Measurements from ENCODE around the gene ANAPC16. TPM values are rescaled to one million over a fixed set of nuclear protein-coding genes. Genes with fewer than 3 reads are reported as not detected.

The ANAPC16 gene
- polyA plus RNA-seq, 1 experiment: 67.0 TPM

- ChIA-PET CTCF (interaction anchor here (1.0 kb wide), 1 partner anchor 178 kb away, joined by 3 read pairs; no protein-coding TSS in a partner anchor), POLR2A (interaction anchor here (0.6 kb wide), 1 partner anchor 66 kb away, joined by 9 read pairs; no protein-coding TSS in a partner anchor)
- H3K9me3 ChIP-seq (ENCODE audit: control insufficient read depth, insufficient read depth, low read length): no peaks in the 10 kb centered on the region
- no peak for DNase-seq (ENCODE audit: low read depth, low spot score)
- no peak overlapping the region for H3K27ac ChIP-seq (ENCODE audit: low read depth, low read length)
- H3K4me3 ChIP-seq (ENCODE audit: low read depth, low read length): no peak overlapping the region
- no peaks in the 10 kb centered on the region for H3K27me3 ChIP-seq (ENCODE audit: control insufficient read depth, insufficient read depth, low read length)
- no peak for TF ChIP-seq CTCF (IDR thresholded peaks at IDR 0.05; ENCODE audit: low read depth, low read length)
Observed at GRCh38 chr10:72226418-72227027, 10.7 kb downstream of the ANAPC16 start.

DNA sequence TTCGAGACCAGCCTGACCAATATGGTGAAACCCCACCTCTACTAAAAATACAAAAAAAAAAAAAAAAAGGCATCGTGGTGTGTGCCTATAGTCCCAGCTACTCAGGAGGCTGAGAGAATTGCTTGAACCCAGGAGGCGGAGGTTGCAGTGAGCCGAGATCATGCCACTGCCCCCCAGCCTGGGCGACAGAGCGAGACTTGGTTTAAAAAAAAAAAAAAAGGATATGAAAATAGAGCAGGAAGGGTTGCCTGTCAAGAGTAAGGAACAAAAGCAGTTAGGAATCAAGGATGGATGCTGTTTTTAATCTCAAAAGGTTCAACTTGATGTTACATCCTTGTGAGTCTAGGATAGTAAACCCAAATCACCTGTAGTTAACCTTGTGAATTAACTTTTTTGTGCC is 12.0 kb downstream of the ANAPC16 start:
- no peaks in the 10 kb centered on the region for H3K9me3 ChIP-seq (ENCODE audit: control insufficient read depth, insufficient read depth, low read length)
- DNase-seq (ENCODE audit: low read depth, low spot score): no peak
- no peaks in the 10 kb centered on the region for H3K27me3 ChIP-seq (ENCODE audit: control insufficient read depth, insufficient read depth, low read length)
- H3K4me3 ChIP-seq (ENCODE audit: low read depth, low read length): no peak overlapping the region
- TF ChIP-seq CTCF (IDR thresholded peaks at IDR 0.05; ENCODE audit: low read depth, low read length): no peak
- no peak overlapping the region for H3K27ac ChIP-seq (ENCODE audit: low read depth, low read length)
- CTCF ChIA-PET: interaction anchor here (0.8 kb wide), 1 partner anchor 16 kb away, joined by 3 read pairs; no protein-coding TSS in a partner anchor
- POLR2A ChIA-PET: no interaction called here

- no peak for DNase-seq (ENCODE audit: low read depth, low spot score)
Observed at GRCh38 chr10:72228318-72228751, 12.5 kb downstream of the ANAPC16 start.

DNA sequence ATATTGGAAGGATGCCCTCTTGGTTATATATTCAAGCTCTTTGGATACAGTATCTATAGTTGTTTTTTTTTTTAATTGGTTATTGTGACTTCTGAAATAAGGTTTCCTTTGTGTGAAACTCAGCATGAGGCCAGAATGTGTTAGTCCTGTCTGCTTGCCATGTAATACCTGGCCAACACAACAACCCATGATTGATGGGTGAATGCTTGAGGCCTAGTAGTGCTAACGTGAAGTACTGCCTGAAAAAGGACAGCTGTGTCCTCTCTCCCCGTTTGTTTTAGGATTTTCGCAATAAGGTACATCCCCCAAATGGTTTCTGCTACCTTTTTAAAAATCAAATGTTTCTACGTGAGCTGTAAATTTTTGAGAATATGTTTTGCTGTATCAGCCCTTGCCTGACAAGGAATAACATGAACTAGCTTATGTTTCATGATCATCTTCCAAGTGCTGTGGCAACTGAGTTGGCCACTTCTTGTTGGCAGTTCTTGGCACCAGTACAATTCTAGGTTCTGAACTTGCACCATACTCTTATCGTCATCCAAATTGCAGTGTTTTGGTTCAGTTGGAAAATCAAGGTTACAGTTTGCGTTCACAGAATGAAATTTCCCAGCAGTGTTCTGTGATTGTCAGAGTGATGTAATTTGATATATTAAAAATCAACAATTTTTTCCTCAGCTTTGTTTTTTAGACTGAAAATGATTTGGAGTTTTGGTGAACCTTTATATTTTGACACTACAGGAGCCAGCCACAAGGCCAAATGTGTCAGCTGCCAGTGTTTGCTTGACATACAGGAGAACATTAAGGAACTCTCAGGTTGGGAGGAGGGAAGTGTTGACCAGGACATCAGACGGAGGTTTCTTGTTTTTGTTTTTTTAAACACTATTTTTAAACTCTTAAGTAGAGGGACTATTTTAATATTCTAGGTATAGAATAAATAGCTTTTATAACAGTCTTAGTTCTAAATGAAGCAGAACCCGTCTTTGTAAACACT is 13.7 kb downstream of the ANAPC16 start:
- no peak for TF ChIP-seq CTCF (IDR thresholded peaks at IDR 0.05; ENCODE audit: low read depth, low read length)
- ChIA-PET CTCF (interaction anchor here (0.7 to 2.4 kb wide), 6 partner anchors 8 to 333 kb away, joined by 3 to 18 read pairs (median 9); no protein-coding TSS in a partner anchor), POLR2A (interaction anchor here (0.6 to 1.1 kb wide), 2 partner anchors 44 to 170 kb away, joined by 3 to 5 read pairs; partner anchors contain the start of gene DDIT4)
- DNase-seq (ENCODE audit: low read depth, low spot score): no peak
- Histone ChIP-seq H3K9me3 (ENCODE audit: control insufficient read depth, insufficient read depth, low read length) (no peaks in the 10 kb centered on the region), H3K27ac (ENCODE audit: low read depth, low read length) (no peak overlapping the region), H3K27me3 (ENCODE audit: control insufficient read depth, insufficient read depth, low read length) (no peaks in the 10 kb centered on the region), H3K4me3 (ENCODE audit: low read depth, low read length) (no peak overlapping the region)

More at GRCh38 chr10:72228318-72228751, 12.5 kb downstream of the ANAPC16 start:
- POLR2A ChIA-PET: no interaction called here
- CTCF ChIA-PET: interaction anchor here (0.8 to 2.4 kb wide), 4 partner anchors 15 to 180 kb away, joined by 3 to 18 read pairs (median 9); no protein-coding TSS in a partner anchor
- TF ChIP-seq CTCF (IDR thresholded peaks at IDR 0.05; ENCODE audit: low read depth, low read length): no peak
- no peak overlapping the region for H3K27ac ChIP-seq (ENCODE audit: low read depth, low read length)
- no peaks in the 10 kb centered on the region for H3K9me3 ChIP-seq (ENCODE audit: control insufficient read depth, insufficient read depth, low read length)
- no peak overlapping the region for H3K4me3 ChIP-seq (ENCODE audit: low read depth, low read length)
- no peaks in the 10 kb centered on the region for H3K27me3 ChIP-seq (ENCODE audit: control insufficient read depth, insufficient read depth, low read length)
